Activated CD4-positive, alpha-beta T cell treated with anti-CD3 and anti-CD28 coated beads for 48 hours (primary cell): ENCODE results near the gene BTBD19.
"Not testable (repeated sequence)": the region's sequence is repeated elsewhere in the genome, so short reads cannot be mapped to it uniquely, and the experiment has no call there.

Experiments used
- DNase-seq: peaks from one replicate; pipeline ENCODE4 v3.0.0-alpha.2; 2020

BTBD19 gene, protein sequence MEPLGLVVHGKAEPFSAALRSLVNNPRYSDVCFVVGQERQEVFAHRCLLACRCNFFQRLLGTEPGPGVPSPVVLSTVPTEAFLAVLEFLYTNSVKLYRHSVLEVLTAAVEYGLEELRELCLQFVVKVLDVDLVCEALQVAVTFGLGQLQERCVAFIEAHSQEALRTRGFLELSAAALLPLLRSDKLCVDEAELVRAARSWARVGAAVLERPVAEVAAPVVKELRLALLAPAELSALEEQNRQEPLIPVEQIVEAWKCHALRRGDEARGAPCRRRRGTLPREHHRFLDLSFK

DNA sequence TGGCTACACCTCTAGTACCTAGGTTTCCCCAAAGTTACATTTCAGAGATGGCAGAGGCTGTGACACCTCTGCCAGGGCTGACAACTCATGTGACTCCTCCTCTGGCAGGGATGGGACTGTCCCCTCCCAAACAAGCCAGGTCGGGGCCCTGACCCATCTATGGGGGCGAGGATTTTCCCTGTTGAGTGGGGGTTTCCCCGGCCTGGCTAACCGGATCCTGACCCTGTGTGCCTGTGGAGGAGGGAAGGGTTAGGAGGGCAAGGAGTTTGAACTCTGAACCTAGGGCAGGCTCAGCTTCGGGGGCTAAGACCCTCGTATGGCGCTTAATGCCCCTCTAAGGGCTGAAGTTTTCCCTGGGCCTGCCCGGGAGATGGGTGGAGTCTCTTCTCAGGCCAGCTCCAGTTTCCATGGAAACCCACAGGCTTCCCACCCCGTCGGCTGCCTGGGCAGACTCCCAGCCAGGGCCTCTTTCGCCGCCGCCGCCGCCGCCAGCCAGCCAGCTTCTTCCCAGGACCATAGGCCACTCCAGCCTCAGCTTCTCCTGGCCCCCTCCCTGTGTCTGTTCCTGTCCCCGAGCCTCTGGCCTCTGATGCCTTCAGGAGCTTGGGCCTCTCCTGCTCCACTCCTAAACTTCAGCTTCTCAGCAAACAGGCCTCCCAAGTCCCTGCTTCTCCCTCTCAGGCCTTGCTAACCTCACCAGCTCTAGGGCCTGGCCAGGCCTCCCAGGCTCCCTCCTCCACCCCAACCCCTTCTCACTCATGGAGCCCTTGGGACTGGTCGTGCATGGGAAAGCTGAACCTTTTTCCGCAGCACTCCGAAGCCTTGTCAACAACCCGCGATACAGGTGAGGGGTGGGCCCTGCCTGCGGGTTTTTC lies at the start of gene BTBD19:
BTBD19 (plus strand) TSS at position 461 of the 875 bp plus-strand sequence; CDS start at position 759, 298 bp downstream.
- DNase-seq: peak; percentile 88

DNA sequence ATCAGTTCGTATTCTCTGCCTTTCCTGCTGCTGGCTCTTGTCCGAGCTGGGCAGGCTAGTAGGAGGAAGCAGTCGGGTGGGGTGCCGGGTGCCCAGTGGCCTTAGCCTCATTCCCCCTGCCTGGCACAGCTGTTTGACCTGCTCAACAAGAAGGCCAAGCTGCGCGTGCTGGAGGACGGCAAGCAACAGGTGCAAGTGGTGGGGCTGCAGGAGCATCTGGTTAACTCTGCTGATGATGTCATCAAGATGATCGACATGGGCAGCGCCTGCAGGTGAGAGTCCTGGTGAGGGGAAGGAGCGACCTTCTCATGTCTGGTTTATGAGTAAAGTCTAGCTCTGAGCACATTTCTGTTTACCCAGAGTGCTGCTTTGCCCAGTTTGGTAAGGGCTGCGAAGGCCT lies 49.2 kb upstream of the BTBD19 start:
- no peak for DNase-seq

DNA sequence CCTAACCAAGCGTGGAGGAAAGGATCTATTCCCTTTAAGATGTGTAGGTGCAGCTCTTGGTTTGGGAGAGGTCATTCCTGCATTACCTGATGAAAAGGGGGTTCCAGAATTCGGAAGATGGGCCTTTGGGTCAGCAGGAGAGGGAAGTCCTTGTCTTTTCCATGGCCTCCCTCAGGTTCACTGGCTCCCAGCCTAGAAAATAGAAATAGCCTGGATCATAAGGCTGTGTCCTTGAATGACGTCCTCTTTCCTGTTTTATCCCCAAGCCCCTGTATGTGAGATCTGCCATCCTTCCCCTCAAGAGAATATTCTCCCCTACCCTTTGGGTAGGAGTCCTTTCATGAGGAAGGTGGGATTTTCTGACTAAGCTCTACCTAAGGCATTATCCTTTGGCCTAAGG lies 47.4 kb upstream of the BTBD19 start:
- no peak for DNase-seq

DNA sequence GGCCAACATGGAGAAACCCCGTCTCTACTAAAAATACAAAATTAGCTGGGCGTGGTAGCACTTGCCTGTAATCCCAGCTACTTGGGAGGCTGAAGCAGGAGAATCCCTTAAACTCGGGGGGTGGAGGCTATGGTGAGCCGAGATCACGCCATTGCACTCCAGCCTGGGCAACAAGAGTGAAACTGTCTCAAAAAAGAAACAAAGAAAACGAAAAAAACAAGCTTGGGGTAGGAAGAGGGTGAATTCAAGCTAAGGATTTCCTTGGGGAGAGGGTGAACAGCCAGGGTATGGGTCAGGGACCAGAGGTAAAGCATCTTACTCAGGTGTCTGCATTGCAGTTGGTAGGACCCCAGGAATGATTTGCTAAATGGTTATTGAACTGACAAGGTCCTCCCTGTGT lies 41.9 kb upstream of the BTBD19 start:
- DNase-seq: not testable (repeated sequence)

DNA sequence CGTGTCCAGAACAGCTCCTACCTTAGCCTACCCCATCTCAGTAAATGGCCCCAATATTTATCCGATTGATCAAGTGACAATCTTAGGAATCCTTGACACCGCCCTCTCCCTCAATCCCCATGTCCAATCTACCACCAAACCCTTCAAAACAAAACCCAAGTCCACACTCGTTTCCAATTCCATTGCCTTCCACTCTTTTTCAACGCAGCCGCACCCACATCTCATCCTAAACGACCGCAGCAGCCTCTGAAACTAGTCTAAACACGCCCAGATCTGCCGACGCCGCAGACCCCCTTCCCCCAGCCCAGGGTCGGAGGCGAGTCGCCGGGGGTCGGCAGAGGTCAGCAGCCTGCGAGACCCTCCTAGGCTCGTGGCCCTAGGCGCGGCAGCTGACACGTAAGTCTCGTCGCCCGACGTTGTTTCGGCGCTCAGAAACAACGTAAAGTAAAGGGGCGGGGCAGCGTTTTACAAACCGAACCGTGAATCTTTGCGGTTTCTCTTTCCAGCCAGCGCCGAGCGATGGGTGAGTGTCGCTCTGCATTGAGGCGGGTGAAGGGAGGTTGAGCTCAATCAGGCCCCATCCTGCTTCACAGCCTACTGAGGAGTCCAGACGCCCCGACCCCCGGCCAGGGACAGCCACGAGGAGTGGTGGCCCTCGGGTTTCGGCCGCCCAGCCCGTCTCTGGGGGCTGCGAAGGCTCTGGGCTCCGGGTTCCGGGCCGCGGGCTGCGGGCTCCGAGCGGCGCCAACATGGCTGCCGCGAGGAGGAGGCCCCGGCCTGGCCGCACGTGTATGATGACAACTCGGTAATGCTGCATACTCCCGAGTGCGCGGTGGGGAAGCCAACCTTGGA lies 33.0 kb upstream of the BTBD19 start, which contains the start of gene RPS8:
RPS8 (plus strand) TSS at position 463 of the 852 bp plus-strand sequence; CDS start at position 520, 57 bp downstream.
- peak; percentile 94 for DNase-seq

DNA sequence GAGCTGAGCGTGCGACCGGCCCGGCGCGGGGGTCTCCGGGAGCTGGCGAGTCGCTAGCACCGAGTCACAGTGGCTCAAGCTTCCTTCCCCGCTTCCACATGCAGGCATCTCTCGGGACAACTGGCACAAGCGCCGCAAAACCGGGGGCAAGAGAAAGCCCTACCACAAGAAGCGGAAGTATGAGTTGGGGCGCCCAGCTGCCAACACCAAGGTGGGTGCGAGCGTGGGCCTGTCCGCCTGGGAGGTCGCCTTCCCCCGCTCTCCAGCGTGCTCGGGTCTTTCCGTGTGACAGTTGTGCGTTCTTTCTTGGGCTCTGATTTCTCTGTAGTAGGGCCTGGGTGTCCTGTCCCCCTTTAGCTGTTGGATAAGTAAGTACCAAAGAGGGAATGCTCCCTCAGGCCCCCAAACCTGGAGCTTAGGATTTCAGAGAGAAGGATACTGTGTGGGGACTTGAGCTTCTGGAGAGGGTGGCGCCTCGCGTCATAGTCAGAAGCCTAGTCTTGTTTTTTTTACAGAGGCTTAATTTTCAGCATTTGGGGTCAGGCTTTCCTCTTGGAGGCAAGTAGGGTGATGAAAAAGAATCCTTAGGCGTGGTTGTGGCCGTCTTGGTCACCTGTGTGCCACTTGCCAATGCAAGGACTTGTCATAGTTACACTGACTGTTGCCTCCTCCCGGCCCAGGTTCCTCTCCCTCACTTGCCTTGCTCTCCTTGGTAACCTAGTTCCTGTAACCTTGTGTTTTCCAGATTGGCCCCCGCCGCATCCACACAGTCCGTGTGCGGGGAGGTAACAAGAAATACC lies 32.2 kb upstream of the BTBD19 start:
- peak; percentile 52 for DNase-seq

DNA sequence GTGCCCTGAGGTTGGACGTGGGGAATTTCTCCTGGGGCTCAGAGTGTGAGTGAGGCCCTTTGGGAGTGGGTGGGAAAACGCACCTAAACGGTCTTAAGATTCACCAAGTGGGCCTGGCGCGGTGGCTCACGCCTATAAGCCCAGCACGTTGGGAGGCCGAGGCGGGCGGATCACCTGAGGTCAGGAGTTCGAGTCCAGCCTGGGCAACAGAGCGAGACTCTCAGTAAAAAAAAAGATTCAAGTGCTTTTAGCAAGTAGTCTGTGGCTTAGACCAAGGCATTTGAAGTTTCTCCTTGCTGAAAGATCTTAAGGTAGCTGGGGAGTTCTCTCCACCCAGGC lies 31.6 kb upstream of the BTBD19 start:
- DNase-seq: no peak

DNA sequence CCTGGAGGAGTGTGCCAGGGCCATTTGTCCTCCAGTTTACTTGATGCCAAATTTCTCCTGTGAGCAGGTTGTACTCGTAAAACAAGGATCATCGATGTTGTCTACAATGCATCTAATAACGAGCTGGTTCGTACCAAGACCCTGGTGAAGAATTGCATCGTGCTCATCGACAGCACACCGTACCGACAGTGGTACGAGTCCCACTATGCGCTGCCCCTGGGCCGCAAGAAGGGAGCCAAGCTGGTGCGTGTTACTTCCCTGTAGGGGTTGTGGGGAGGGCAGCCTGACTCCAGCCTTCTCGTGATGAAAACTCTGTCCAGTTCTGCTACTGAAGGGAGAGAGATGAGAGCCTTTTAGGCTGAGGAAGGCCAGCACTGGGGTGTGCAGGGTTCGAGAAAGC lies 30.8 kb upstream of the BTBD19 start:
- no peak for DNase-seq

DNA sequence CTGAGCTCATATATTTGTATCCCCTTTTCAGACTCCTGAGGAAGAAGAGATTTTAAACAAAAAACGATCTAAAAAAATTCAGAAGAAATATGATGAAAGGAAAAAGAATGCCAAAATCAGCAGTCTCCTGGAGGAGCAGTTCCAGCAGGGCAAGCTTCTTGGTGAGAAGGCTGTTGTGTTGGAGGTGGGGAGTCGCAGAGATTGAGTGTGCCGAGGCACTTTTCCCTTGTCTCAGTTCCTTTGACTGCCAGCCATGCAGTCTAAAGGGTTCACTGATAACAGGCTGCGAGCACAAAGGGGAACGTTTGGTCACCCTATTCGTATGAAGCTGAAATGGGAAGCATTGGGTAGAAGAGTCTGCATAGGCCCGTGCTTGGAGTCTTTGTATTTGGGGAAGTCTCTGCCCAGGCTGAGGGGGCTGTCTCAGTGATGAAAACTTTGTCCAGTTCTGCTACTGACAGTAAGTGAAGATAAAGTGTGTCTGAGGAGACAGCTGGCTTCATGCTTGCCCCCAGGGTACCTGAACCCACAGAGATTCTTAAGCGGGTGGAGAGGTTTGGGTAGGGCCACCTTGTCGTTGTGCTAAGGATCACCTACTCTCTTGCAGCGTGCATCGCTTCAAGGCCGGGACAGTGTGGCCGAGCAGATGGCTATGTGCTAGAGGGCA lies 30.2 kb upstream of the BTBD19 start:
- DNase-seq: no peak

DNA sequence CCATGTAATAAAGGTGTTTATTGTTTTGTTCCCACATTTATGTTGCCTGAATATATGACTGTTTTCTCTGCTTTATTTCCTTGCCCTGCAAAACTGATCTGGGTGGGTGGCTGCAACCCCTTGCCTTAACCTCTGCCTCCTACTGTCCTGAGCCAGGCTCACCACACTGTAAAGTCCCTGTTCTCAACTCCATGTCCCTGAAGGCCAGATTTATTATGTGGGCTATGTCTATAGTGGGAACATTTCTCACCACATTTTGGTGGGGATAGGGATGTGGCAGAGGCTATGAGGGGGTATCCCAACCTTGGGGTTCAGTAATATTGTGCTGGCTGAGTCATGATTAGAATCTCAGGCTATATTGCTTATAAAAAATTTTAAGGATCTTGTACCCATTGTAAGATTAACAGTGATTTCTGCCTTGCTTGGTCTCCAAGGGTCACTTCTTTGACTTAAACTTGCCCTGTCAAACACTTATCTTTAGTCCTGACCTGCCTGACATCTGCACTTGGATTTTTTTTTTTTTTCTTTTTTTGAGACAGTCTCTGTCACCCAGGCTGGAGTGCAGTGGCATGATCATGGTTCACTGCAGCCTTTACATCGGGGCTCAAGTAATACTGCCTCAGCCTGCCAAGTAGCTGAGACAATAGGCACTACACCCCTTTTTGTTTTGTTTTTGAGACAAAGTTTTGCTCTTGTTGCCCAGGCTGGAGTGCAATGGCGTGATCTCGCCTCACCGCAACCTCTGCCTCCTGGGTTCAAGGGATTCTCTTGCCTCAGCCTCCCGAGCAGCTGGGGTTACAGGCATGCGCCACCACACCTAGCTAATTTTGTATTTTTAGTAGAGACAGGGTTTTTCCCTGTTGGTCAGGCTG lies 29.4 kb upstream of the BTBD19 start:
- DNase-seq: no peak

DNA sequence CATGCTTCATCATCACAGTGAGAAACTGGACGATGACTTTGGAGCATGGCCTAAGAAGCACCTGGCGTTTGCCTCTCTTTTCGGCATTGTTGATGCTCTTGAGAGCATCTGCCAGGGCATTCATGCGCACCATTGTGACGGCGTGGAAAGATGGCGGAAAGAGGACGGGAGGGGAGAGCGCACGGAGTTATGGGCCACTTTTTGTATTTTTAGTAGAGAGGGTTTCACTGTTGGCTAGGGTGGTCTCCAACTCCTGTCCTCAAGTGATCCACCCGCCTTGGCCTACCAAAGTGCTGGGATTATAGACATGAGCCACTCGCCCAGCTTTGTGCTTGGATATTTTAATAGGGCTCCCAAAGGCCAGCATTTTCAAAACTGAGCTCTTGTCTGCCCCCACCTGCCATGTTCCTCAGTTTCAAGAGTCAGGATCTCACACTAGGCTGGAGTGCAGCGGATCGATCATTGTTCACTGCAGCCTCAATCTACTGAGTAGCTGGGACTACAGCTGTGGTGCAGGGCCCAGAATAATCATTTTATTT lies 27.7 kb upstream of the BTBD19 start:
- no peak for DNase-seq

DNA sequence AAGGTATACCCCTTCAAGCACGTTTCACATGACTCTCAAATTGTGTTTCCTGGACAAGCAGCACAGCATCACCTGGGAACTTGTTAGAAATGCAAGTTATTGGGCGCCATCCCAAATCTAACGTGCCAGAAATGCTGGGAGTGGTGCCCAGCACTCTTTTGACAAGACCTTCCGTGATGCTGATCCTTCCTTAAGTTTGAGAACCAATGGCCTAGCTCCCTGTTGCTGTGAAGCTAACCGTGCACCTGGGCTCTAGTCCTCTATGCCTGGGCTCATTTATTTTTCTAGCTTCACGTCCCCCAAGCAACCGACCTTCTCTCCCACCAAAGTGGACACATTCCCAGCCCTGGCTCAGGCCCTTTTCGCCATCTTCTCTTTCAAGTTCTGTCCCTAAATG lies 24.6 kb upstream of the BTBD19 start:
- no peak for DNase-seq

DNA sequence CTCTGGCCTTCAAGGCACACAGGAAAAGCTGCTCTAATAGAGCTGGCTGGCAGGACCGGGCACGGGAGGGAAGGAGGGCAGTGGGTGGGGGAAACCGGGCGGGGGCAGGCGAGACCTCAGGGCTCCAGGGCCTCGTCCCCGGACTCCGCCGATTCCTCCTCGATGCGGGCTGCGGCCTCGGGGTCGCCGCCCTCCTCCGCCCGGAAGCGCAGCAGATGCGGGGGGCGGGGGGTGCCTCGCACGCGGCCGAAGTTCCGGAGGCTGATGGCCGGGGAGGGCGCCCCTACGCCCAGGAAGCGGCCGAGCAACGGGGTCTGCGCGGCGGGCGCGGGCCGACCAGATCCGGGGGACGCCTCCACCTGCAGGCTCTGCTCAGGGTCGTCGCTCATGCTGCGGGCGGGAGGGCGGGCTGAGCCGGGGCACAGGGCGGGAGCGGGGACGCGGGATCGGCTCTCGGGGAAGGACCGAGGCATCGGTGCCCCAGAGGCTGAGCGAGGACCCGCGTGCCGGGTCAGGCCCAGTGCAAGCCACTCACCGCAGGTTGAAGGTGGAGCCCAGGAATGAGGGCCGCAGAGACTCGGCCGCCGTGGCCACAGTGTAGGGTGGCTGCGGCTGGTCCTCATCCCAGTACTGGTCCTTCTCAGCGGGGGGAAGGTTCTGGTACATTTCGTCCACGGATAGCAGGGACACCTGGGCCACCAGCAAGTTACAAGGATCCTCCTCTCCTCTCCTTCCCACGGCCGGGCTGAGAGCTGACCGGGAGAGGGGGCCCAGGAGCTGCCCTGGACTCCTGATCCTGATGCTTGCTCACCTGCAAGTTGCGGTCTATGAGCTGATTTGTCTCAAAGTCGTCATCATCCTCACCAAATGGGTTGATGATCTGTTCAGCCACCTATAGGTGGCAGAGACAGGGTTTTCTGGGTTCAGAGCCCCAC lies 24.0 kb upstream of the BTBD19 start:
- peak; percentile 36 for DNase-seq

DNA sequence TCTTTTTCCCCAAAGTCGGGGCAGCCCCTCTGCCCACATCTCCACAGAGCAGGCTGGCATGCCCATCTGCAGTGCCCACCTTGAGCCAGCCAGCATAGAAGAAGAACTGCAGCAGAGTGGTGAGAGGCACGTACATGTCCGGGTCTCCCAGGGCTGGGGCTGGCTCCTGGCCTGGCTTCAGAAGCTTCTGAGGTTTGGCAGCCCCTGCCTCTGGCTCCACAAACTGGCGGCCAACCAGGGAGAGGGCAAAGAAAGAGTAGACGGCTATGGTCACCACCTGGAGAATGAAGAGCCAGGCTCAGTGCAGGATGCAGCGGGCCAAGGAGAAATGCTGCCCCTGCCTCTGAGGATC lies 23.3 kb upstream of the BTBD19 start:
- DNase-seq: no peak

DNA sequence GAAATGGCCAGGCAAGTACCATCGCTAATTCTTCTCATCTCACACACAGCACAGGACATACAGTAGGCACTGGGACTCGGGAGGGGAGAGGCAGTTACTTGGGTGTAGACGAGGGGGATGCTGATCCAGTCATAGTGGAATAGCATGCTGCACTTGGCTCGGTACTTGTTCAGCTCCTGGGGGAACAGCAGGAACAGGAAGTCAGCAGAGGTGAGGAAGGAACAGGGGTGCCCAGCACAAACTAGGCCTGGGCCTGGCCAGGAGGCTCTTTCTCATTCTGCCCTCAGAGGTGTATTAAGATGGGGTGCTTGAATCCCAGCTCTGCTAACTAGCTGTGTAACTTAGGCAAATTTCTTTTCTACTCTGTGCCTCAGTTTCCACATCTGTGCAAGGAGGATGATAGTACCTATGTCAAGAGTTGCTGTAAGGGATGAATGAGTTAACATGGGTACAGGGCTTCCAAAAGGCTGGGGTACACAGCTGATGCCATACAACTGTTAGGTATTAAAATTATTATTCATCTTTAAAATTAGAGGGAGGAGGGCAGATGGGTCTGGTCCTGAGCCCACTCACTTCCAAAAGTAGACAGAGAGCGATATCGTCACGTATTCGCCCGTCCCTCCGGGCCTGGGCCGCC lies 22.7 kb upstream of the BTBD19 start:
- no peak for DNase-seq

DNA sequence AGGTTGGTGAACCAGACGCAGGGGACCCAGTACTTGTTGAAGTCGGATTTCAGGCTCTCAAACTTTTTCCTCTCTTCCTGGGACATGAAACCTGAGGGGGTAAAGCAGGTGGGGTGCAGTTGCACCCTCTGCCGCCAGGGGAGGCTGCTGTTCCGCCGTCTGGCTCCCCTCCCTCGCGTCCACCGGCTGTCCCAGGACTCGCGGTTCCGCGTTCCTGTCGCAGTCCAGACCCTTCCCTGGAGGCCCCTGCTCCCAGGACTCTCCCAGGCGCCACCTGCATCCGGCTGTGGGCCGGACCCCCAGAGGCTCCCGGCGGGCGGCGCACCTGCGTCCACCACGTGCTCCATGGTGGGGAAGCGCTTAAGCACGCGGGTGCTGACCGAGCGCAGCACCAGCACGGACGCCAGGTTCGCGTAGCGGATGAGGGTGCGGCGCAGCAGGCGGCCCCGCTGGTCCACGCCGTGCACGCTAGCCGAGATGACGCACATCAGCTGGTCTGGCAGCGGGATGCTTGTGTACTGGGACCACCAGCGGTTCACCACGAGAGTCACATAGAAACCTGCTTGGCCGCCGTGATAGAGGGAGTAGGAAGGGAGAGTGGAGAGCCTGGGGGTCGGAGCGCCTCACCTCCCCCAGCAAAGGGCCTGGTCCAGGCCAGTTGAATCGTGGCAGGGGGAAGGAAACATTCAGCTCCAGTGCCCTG lies 22.0 kb upstream of the BTBD19 start:
- DNase-seq: peak; percentile 86

DNA sequence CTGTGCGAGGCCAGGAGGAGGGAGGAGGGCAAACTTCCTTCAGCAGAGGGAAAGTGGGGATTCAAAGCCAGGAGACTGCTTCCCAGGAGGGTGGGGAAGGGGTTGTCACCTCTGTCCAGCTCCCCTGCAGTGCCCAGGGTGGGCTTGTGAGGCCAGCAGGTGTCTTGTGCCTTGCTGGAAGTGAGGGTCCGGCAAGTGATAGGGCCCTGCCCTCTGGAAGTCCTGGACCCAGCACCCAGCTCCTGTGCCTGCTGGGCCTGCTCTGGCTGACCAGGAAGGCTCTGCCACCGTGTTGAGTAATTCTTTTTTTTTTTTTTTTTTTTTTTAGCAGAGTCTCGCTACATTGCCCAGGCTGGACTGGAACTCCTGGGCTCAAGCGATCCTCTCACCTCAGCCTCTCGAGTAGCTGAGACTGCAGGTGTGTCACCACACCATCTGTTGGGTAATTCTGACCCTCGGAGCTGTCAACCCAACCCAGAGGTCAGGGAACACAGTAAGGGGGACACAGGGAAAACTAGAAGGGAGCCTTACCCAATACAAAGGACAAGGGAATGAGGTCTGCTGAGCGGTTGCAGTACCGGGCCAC lies 21.4 kb upstream of the BTBD19 start:
- no peak for DNase-seq

DNA sequence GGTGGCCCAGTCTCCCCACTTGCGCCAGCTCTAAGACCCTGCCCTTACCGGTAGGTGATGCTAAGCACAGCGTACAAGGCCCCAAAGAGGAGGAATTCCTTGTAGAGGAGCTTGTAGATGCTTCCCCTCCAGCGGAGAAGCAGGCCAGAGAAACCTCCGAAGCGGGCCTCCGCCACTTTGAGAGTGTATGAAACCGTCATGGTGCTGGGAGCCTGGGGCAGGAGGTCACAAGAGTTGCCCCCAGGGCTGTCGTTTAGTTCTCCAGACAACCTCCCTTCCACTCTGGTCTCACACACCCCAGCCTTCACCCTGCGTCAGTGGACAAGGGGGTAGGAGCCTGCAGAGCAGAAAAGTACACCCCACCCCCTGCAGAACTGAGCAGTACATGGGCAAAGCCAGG lies 20.8 kb upstream of the BTBD19 start:
- no peak for DNase-seq
